Subcutaneous adipose tissue (tissue), 4 donors: ENCODE data around the gene EPYC. TPM values are rescaled to one million over a fixed set of nuclear protein-coding genes. Genes with fewer than 3 reads are reported as not detected.

Experiments used
- total RNA-seq, 4 donors: library from RNA; depleted of rRNA; stranded (reverse); fragments of >200 nt; gene quantifications; one replicate each; pipeline ENCODE4 v1.1.0, GENCODE V29; 2016
- TF ChIP-seq, protein P1 (sequence below): fragments of 450-650 bp; IDR thresholded peaks from one replicate; pipeline ENCODE4 v1.5.1; 2016; ENCODE audit warnings: low read depth, mild to moderate bottlenecking, control low read depth, antibody characterized with exemption, moderate library complexity

EPYC gene
- total RNA-seq, 4 donors from 2014 or later, result not detected

DNA sequence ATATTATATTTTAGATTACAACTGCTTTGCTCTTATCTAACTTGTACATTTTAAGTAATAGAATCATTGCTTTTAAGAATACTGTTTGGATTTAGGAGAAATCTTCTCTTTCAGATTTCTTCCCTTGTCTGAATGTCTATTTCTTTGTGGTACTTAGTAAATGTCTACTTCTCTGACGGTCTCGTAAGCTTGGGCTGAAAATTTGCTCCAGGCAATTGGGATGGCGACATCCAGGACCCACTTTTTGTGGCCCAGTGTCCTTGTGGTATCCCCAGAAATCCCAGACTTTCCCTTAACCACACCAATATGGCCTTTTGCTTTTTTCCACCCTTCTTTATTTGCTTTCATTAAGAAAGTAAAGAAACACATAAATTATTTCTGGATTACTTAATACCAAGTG lies 25.8 kb downstream of the EPYC start:
- TF ChIP-seq, protein P1, sequence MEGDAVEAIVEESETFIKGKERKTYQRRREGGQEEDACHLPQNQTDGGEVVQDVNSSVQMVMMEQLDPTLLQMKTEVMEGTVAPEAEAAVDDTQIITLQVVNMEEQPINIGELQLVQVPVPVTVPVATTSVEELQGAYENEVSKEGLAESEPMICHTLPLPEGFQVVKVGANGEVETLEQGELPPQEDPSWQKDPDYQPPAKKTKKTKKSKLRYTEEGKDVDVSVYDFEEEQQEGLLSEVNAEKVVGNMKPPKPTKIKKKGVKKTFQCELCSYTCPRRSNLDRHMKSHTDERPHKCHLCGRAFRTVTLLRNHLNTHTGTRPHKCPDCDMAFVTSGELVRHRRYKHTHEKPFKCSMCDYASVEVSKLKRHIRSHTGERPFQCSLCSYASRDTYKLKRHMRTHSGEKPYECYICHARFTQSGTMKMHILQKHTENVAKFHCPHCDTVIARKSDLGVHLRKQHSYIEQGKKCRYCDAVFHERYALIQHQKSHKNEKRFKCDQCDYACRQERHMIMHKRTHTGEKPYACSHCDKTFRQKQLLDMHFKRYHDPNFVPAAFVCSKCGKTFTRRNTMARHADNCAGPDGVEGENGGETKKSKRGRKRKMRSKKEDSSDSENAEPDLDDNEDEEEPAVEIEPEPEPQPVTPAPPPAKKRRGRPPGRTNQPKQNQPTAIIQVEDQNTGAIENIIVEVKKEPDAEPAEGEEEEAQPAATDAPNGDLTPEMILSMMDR, result no peak

DNA sequence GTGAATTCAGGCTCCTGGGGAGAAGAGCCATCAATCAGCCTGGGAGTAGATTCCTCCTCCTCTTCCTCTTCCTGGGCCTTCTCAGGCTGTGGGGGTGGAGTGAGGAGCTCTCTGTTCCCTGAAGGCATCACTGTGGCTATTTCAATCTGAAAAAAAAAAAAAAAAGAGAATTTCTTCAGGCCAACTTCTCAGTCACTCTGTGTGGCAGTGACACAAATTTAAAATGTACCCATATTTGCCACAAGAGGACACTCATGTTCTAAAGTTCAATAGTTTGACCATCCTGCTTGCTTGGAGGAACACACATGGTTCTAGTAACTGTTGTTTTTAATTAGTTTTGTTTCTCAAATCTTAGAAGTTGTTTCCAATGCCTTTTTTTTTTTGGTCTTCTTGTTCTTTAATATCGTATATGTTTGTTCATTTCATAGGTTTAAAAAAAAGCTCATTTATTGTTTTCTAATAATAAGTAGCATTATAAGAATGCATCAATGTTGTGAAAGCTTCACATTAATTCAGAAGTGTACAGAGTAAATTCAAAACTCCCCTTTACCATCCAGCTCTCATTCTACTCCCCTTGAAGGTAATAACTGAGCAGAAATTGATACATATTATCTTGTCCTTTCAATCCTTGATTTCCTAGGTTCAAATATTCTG lies 26.5 kb downstream of the EPYC start:
- TF ChIP-seq, protein P1, result no peak

DNA sequence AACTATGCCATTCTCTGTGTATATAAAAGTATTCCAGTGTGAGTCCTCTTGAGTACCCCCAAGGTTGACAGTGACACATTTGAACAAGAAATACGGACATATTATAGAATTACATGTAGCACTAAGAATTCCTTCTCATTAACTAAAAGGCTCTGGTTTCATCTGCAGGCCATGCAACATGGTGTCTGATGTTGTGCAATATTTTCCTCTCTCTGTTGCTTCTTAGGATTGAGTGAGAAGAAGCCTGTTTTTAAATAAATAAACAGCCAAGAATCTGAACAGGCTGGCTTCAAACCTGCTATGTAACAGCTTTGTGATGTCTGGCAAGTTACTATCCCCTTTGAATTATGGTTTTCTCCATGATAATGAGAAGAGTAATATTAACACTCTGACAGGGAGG lies 27.5 kb downstream of the EPYC start:
- TF ChIP-seq, protein P1, result no peak

DNA sequence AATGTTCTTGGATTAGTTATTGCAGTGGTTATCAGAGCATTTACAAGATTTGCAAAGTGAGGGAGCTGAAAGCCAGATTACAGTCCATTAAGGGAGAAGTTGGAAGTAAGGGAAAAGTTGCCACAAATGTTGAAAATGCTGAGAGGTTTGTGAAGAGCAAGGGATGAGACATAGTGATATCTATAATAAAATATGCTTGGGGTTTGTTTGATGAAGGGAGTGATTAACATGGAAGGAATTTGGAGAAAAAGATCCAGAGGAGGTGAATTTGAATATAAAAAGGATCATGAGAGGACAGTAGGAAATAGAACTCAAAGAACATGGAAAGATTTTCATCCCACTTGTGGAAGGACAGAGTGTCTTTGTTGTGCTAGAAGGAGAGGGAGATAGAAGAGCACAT lies 30.5 kb downstream of the EPYC start:
- TF ChIP-seq, protein P1, result no peak

DNA sequence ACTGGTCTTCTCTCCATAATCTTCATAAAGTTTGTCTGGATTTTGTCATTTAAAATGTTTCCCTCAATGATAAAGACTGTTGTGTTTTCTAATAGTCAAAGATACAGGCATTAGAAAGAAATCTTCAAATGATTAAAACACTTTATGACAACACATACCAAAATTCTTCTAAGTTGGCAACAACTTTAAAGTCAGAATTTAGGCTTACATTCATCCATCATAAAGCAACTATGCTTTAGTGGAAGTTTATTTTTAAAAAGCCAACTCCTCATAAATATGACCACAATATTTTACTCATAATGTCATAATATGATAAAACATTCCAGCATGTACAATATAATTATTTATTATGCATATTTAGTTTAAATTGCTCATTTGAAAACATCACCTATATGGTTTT lies 32.5 kb downstream of the EPYC start:
- TF ChIP-seq, protein P1, result no peak

DNA sequence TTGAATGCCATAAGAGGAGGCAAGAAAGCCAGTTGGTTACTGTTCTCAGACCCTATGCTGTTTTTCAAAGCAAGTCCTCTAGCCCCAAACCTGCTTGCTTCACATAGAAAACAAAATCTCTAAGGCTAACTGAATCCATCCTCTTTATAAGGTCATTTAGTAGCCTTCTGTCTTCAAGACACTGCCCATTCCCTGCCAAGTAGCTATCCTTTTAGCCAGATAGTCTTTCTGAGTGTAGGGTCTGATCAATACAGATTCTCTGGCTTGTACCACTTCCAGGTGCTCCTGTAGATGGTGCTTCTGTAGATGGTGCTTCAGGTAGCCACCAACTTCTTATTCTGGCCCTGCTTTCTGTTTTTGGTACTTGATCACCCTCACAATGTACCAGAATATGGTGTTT lies 33.9 kb downstream of the EPYC start:
- TF ChIP-seq, protein P1, result no peak

DNA sequence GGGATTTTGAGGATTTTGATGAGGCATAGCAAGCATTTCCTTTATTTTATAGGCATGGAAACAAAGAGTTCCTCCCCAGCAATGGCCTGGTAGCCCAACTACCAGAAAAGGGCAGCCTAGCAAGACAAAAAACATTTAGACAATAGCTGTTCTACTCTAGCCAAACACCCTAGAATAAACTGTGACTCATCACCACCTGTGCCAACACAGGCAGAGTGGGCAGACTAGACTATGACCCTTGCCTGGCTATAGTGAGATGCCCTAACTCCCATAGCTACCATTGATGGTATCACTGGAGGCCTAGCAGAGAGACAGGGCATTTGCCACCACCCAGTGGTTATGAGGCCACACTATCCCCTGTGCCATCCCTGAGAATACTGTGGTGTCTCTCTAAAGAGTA lies 34.3 kb downstream of the EPYC start:
- TF ChIP-seq, protein P1, result no peak
